HG02623 (cell line): ENCODE measurements around the gene ASAP2.

Source experiments
- ATAC-seq: cut with Tn5 transposase; IDR thresholded peaks from one replicate; pipeline ENCODE4 v1.9.1; 2021; ENCODE audit warnings: moderate library complexity; ENCODE audit not compliant: unreplicated experiment

The ASAP2 gene

GRCh38 chr2:9374071-9374730 is 167.6 kb downstream of the ASAP2 start:
- no peak for ATAC-seq

GRCh38 chr2:9375857-9376428 is 169.3 kb downstream of the ASAP2 start:
- no peak for ATAC-seq

GRCh38 chr2:9377461-9378097 is 171.0 kb downstream of the ASAP2 start:
- no peak for ATAC-seq

- no peak for ATAC-seq
These were observed 172.1 kb downstream of the ASAP2 start for GRCh38 chr2:9378433-9379390.

- ATAC-seq: no peak
These were observed 172.8 kb downstream of the ASAP2 start for GRCh38 chr2:9379391-9379755.

- no peak for ATAC-seq
These were observed 174.4 kb downstream of the ASAP2 start for GRCh38 chr2:9380702-9381628.

- no peak for ATAC-seq
These were observed 176.1 kb downstream of the ASAP2 start for GRCh38 chr2:9382604-9383235.

- ATAC-seq: no peak
These were observed 177.9 kb downstream of the ASAP2 start for GRCh38 chr2:9384521-9384920.

- ATAC-seq: no peak
These were observed 179.2 kb downstream of the ASAP2 start for GRCh38 chr2:9385841-9386240.

- no peak for ATAC-seq
These were observed 181.6 kb downstream of the ASAP2 start for GRCh38 chr2:9388199-9388681.

- ATAC-seq: no peak
These were observed 182.6 kb downstream of the ASAP2 start for GRCh38 chr2:9388950-9389911.

- no peak for ATAC-seq
These were observed 183.7 kb downstream of the ASAP2 start for GRCh38 chr2:9390151-9390850.

- no peak for ATAC-seq
These were observed 184.4 kb downstream of the ASAP2 start for GRCh38 chr2:9390991-9391390.

GRCh38 chr2:9391961-9392720 is 185.5 kb downstream of the ASAP2 start:
- no peak for ATAC-seq

GRCh38 chr2:9392898-9393765 is 186.5 kb downstream of the ASAP2 start:
- ATAC-seq: no peak

GRCh38 chr2:9394816-9395215 is 188.2 kb downstream of the ASAP2 start:
- ATAC-seq: no peak
